HEK293 (cell line): ENCODE results near the gene TBPL1.

Experiments used
- CTCF ChIA-PET: fragments of 350-600 bp; formaldehyde crosslinking; extraction: SDS; loops from one replicate; lab custom pipeline; 2021; ENCODE audit warnings: antibody characterized with exemption; lab: Yijun Ruan, JAX
- POLR2A ChIA-PET: fragments of 300-600 bp; formaldehyde crosslinking; extraction: SDS; loops from one replicate; lab custom pipeline; 2020; ENCODE audit warnings: antibody characterized with exemption, inconsistent platforms; lab: Yijun Ruan, JAX
- H3K27ac ChIP-seq: fragments of 200-500 bp; sonication (Bioruptor generic); 2 replicates; pipeline ENCODE4 v1.5.1; 2014; ENCODE audit warnings: low read depth, low read length, control low read depth, inconsistent platforms; ENCODE audit errors: extremely low read depth
- H3K36me3 ChIP-seq, 2 experiments: fragments of 200-500 bp in 1 of 2; sonication (Bioruptor generic) in 1 of 2; 1 replicate in 1 of 2; 2 replicates in 1 of 2; pipeline ENCODE4 v1.5.1; 2014 to 2017; ENCODE audit warnings: inconsistent platforms in 2 of 2, low read length in 2 of 2; ENCODE audit not compliant: control insufficient read depth in 2 of 2, insufficient read depth in 1 of 2
- H3K4me1 ChIP-seq: fragments of 200-500 bp; sonication (Bioruptor generic); 2 replicates; pipeline ENCODE4 v1.5.1; 2014; ENCODE audit warnings: mild to moderate bottlenecking, low read length, inconsistent platforms; ENCODE audit not compliant: control insufficient read depth, insufficient read depth
- H3K4me3 ChIP-seq: 2 replicates; pipeline ENCODE4 v1.5.1; 2011; ENCODE audit warnings: low read depth, mild to moderate bottlenecking, control low read depth, low read length, moderate library complexity
- H3K9me3 ChIP-seq: fragments of 200-500 bp; sonication (Bioruptor generic); 2 replicates; pipeline ENCODE4 v1.5.1; 2014; ENCODE audit warnings: low read depth, low read length, inconsistent platforms; ENCODE audit not compliant: control insufficient read depth, insufficient read depth
- OSR2 ChIP-seq: fragments of 450-650 bp; formaldehyde crosslinking; IDR thresholded peaks from 2 replicates; pipeline ENCODE4 v1.5.1; 2016; ENCODE audit warnings: missing biosample characterization, missing genetic modification characterization
- SALL2 ChIP-seq: fragments of 450-650 bp; formaldehyde crosslinking; IDR thresholded peaks from 2 replicates; pipeline ENCODE4 v1.5.0; 2017; ENCODE audit warnings: missing biosample characterization, mild to moderate bottlenecking, missing genetic modification characterization, borderline replicate concordance
- YY1 ChIP-seq: fragments of 450-650 bp; formaldehyde crosslinking; IDR thresholded peaks from 2 replicates; pipeline ENCODE4 v1.5.1; 2018; ENCODE audit warnings: missing biosample characterization, missing genetic modification characterization
- ZBTB17 ChIP-seq: fragments of 450-650 bp; formaldehyde crosslinking; IDR thresholded peaks from 2 replicates; pipeline ENCODE4 v1.5.1; 2016; ENCODE audit warnings: missing biosample characterization, missing genetic modification characterization
- ZNF174 ChIP-seq: fragments of 450-650 bp; formaldehyde crosslinking; IDR thresholded peaks from 2 replicates; pipeline ENCODE4 v1.5.0; 2017; ENCODE audit warnings: missing biosample characterization, mild to moderate bottlenecking, missing genetic modification characterization
- ZNF175 ChIP-seq: fragments of 450-650 bp; formaldehyde crosslinking; IDR thresholded peaks from 2 replicates; pipeline ENCODE4 v1.5.1; 2016; ENCODE audit warnings: missing biosample characterization, missing genetic modification characterization
- ZNF239 ChIP-seq: fragments of 450-650 bp; formaldehyde crosslinking; IDR thresholded peaks from 2 replicates; pipeline ENCODE4 v1.5.1; 2016; ENCODE audit warnings: missing biosample characterization, missing genetic modification characterization
- ZNF248 ChIP-seq: fragments of 450-650 bp; formaldehyde crosslinking; IDR thresholded peaks from 2 replicates; pipeline ENCODE4 v1.5.1; 2017; ENCODE audit warnings: missing biosample characterization, missing genetic modification characterization
- ZNF391 ChIP-seq: fragments of 450-650 bp; formaldehyde crosslinking; IDR thresholded peaks from 2 replicates; pipeline ENCODE4 v1.5.1; 2016; ENCODE audit warnings: low read depth, missing biosample characterization, missing genetic modification characterization, borderline replicate concordance
- ZNF530 ChIP-seq: fragments of 450-650 bp; formaldehyde crosslinking; IDR thresholded peaks from 2 replicates; pipeline ENCODE4 v1.5.1; 2016; ENCODE audit warnings: low read depth, missing biosample characterization, missing genetic modification characterization
- ZNF596 ChIP-seq: fragments of 450-650 bp; IDR thresholded peaks from 2 replicates; pipeline ENCODE4 v1.5.0; 2018; ENCODE audit warnings: missing biosample characterization, mild to moderate bottlenecking, missing genetic modification characterization, moderate library complexity
- ZNF624 ChIP-seq: fragments of 450-650 bp; formaldehyde crosslinking; IDR thresholded peaks from 2 replicates; pipeline ENCODE4 v1.5.1; 2017; ENCODE audit warnings: missing biosample characterization, missing genetic modification characterization
- ZNF777 ChIP-seq: fragments of 450-650 bp; formaldehyde crosslinking; IDR thresholded peaks from 2 replicates; pipeline ENCODE4 v1.5.1; 2017; ENCODE audit warnings: missing biosample characterization, missing genetic modification characterization, borderline replicate concordance
- ZSCAN23 ChIP-seq: fragments of 450-650 bp; formaldehyde crosslinking; IDR thresholded peaks from 2 replicates; pipeline ENCODE4 v1.5.1; 2016; ENCODE audit warnings: missing biosample characterization, missing genetic modification characterization
- TF ChIP-seq, protein P1 (sequence below): fragments of 450-650 bp; formaldehyde crosslinking; IDR thresholded peaks from 2 replicates; pipeline ENCODE4 v1.5.1; 2016; ENCODE audit warnings: missing biosample characterization, missing genetic modification characterization
- TF ChIP-seq, protein P2 (sequence below): fragments of 450-650 bp; formaldehyde crosslinking; conservative IDR thresholded peaks from 2 replicates; pipeline ENCODE4 v1.5.1; 2016; ENCODE audit warnings: low read depth, missing biosample characterization, missing genetic modification characterization
- TF ChIP-seq, protein P3 (sequence below): fragments of 450-650 bp; formaldehyde crosslinking; IDR thresholded peaks from 2 replicates; pipeline ENCODE4 v1.5.1; 2017; ENCODE audit warnings: missing biosample characterization, mild to moderate bottlenecking, missing genetic modification characterization, moderate library complexity
- TF ChIP-seq, protein P4 (sequence below): fragments of 450-650 bp; formaldehyde crosslinking; IDR thresholded peaks from 2 replicates; pipeline ENCODE4 v1.5.1; 2017; ENCODE audit warnings: missing biosample characterization, missing genetic modification characterization
- TF ChIP-seq, protein P5 (sequence below): fragments of 450-650 bp; formaldehyde crosslinking; IDR thresholded peaks from 2 replicates; pipeline ENCODE4 v1.5.0; 2017; ENCODE audit warnings: missing biosample characterization, missing genetic modification characterization, borderline replicate concordance
- TF ChIP-seq, protein P6 (sequence below): fragments of 450-650 bp; formaldehyde crosslinking; IDR thresholded peaks from 2 replicates; pipeline ENCODE4 v1.5.1; 2016; ENCODE audit warnings: missing biosample characterization, missing genetic modification characterization
- TF ChIP-seq, protein P7 (sequence below): fragments of 450-650 bp; formaldehyde crosslinking; IDR thresholded peaks from 2 replicates; pipeline ENCODE4 v1.5.1; 2017; ENCODE audit warnings: missing biosample characterization, missing genetic modification characterization

The TBPL1 gene

DNA sequence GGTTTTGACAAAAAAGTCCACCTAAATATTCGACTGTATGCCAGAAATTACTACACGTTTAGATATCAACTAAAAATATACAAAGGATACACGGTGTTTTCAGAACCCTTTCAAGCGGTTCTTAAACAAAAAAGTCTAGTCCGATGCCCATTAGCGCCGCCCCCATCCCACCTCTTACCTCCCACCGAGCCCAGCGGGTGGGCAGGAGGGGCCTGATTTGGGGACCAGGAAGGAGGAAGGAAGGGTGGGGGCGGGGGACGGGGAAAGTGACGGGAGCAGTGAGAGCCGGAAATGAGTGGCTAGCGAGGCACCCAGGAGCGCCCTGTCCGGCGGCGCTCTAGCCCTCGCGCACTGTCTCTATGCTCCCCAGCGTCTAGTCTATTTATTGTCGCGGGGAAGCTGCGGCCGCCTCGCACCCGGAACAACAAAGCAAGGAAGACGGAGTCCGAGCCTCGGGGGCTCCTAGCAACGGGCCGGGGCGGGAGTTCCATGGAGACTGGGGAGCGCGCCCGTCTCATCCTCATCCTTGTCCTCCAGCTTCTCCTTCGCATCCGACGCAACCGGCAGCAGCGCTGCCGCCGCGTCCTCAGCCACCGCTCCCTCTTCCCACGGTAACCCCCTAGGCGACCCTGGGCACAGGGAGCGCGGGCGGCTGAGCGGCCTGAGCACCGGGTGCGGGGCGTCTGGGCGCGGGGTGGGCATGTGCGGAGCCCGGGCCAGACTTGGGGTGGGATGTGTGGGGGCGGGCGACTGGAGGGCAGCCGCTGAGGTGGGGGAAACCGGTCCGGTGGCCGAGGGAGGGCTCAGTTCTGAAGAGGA lies at the start of gene TBPL1:
TSS of gene TBPL1 (plus strand) at position 410 of the 819 bp plus-strand sequence. CDS start 26,902 bp downstream, outside the sequence.
- Histone ChIP-seq H3K36me3 (no peaks in the 10 kb centered on the region), H3K9me3 (no peaks in the 10 kb centered on the region), H3K4me3 (peak within 1 kb of the TSS; percentile 98), H3K27ac (peak within 1 kb of the TSS; percentile 70), H3K4me1 (peaks cover 18% of the 10 kb centered on the region)
- POLR2A ChIA-PET, result interaction anchor here (0.5 to 3.8 kb wide), 11 partner anchors 9 to 738 kb away, joined by 3 to 17 read pairs (median 4); partner anchors contain the start of gene SLC2A12
- CTCF ChIA-PET, result interaction anchor here (0.6 to 6.4 kb wide), 12 partner anchors 20 to 471 kb away, joined by 3 to 55 read pairs (median 5); no protein-coding TSS in a partner anchor
- TF ChIP-seq ZSCAN23 (0 out of 2 replicates have a peak, but pooled peaks have one; percentile 45), ZBTB17 (tag by site-specific recombination) (no peak), ZNF624 (tag by site-specific recombination) (no peak), YY1 (tag by site-specific recombination) (peak; percentile 58), ZNF596 (no peak), ZNF391 (tag by site-specific recombination) (peak; percentile 25; the same call in 1 of the 2 replicates), ZNF248 (tag by site-specific recombination) (no peak), OSR2 (tag by site-specific recombination) (peak; percentile 37; the same call in 1 of the 2 replicates), ZNF777 (no peak), ZNF530 (no peak), SALL2 (tag by site-specific recombination) (no peak), ZNF174 (tag by site-specific recombination) (no peak), ZNF239 (no peak), ZNF175 (tag by site-specific recombination) (no peak)
- TF ChIP-seq, protein P1, sequence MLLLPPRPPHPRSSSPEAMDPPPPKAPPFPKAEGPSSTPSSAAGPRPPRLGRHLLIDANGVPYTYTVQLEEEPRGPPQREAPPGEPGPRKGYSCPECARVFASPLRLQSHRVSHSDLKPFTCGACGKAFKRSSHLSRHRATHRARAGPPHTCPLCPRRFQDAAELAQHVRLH (tag by site-specific recombination), result peak; percentile 21; the same call in 1 of the 2 replicates
- TF ChIP-seq, protein P2, sequence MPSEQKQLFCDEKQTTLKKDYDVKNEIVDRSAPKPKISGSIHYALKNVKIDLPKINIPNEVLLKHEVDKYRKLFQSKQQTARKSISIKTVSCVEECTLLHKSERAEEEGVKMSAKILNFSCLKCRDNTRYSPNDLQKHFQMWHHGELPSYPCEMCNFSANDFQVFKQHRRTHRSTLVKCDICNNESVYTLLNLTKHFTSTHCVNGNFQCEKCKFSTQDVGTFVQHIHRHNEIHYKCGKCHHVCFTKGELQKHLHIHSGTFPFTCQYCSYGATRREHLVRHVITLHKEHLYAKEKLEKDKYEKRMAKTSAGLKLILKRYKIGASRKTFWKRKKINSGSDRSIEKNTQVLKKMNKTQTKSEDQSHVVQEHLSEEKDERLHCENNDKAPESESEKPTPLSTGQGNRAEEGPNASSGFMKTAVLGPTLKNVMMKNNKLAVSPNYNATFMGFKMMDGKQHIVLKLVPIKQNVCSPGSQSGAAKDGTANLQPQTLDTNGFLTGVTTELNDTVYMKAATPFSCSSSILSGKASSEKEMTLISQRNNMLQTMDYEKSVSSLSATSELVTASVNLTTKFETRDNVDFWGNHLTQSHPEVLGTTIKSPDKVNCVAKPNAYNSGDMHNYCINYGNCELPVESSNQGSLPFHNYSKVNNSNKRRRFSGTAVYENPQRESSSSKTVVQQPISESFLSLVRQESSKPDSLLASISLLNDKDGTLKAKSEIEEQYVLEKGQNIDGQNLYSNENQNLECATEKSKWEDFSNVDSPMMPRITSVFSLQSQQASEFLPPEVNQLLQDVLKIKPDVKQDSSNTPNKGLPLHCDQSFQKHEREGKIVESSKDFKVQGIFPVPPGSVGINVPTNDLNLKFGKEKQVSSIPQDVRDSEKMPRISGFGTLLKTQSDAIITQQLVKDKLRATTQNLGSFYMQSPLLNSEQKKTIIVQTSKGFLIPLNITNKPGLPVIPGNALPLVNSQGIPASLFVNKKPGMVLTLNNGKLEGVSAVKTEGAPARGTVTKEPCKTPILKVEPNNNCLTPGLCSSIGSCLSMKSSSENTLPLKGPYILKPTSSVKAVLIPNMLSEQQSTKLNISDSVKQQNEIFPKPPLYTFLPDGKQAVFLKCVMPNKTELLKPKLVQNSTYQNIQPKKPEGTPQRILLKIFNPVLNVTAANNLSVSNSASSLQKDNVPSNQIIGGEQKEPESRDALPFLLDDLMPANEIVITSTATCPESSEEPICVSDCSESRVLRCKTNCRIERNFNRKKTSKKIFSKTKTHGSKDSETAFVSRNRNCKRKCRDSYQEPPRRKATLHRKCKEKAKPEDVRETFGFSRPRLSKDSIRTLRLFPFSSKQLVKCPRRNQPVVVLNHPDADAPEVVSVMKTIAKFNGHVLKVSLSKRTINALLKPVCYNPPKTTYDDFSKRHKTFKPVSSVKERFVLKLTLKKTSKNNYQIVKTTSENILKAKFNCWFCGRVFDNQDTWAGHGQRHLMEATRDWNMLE (tag by site-specific recombination), result peak; percentile 80
- TF ChIP-seq, protein P3, sequence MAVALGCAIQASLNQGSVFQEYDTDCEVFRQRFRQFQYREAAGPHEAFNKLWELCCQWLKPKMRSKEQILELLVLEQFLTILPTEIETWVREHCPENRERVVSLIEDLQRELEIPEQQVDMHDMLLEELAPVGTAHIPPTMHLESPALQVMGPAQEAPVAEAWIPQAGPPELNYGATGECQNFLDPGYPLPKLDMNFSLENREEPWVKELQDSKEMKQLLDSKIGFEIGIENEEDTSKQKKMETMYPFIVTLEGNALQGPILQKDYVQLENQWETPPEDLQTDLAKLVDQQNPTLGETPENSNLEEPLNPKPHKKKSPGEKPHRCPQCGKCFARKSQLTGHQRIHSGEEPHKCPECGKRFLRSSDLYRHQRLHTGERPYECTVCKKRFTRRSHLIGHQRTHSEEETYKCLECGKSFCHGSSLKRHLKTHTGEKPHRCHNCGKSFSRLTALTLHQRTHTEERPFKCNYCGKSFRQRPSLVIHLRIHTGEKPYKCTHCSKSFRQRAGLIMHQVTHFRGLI (tag by site-specific recombination), result no peak
- TF ChIP-seq, protein P4, sequence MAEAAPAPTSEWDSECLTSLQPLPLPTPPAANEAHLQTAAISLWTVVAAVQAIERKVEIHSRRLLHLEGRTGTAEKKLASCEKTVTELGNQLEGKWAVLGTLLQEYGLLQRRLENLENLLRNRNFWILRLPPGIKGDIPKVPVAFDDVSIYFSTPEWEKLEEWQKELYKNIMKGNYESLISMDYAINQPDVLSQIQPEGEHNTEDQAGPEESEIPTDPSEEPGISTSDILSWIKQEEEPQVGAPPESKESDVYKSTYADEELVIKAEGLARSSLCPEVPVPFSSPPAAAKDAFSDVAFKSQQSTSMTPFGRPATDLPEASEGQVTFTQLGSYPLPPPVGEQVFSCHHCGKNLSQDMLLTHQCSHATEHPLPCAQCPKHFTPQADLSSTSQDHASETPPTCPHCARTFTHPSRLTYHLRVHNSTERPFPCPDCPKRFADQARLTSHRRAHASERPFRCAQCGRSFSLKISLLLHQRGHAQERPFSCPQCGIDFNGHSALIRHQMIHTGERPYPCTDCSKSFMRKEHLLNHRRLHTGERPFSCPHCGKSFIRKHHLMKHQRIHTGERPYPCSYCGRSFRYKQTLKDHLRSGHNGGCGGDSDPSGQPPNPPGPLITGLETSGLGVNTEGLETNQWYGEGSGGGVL, result peak; percentile 44
- TF ChIP-seq, protein P5, sequence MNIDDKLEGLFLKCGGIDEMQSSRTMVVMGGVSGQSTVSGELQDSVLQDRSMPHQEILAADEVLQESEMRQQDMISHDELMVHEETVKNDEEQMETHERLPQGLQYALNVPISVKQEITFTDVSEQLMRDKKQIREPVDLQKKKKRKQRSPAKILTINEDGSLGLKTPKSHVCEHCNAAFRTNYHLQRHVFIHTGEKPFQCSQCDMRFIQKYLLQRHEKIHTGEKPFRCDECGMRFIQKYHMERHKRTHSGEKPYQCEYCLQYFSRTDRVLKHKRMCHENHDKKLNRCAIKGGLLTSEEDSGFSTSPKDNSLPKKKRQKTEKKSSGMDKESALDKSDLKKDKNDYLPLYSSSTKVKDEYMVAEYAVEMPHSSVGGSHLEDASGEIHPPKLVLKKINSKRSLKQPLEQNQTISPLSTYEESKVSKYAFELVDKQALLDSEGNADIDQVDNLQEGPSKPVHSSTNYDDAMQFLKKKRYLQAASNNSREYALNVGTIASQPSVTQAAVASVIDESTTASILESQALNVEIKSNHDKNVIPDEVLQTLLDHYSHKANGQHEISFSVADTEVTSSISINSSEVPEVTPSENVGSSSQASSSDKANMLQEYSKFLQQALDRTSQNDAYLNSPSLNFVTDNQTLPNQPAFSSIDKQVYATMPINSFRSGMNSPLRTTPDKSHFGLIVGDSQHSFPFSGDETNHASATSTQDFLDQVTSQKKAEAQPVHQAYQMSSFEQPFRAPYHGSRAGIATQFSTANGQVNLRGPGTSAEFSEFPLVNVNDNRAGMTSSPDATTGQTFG, result no peak
- TF ChIP-seq, protein P6, sequence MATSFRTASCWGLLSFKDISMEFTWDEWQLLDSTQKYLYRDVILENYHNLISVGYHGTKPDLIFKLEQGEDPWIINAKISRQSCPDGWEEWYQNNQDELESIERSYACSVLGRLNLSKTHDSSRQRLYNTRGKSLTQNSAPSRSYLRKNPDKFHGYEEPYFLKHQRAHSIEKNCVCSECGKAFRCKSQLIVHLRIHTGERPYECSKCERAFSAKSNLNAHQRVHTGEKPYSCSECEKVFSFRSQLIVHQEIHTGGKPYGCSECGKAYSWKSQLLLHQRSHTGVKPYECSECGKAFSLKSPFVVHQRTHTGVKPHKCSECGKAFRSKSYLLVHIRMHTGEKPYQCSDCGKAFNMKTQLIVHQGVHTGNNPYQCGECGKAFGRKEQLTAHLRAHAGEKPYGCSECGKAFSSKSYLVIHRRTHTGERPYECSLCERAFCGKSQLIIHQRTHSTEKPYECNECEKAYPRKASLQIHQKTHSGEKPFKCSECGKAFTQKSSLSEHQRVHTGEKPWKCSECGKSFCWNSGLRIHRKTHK (tag by site-specific recombination), result no peak
- TF ChIP-seq, protein P7, sequence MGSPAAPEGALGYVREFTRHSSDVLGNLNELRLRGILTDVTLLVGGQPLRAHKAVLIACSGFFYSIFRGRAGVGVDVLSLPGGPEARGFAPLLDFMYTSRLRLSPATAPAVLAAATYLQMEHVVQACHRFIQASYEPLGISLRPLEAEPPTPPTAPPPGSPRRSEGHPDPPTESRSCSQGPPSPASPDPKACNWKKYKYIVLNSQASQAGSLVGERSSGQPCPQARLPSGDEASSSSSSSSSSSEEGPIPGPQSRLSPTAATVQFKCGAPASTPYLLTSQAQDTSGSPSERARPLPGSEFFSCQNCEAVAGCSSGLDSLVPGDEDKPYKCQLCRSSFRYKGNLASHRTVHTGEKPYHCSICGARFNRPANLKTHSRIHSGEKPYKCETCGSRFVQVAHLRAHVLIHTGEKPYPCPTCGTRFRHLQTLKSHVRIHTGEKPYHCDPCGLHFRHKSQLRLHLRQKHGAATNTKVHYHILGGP, result no peak
